ENCODE data around the gene SRPX.

SRPX gene

DNA sequence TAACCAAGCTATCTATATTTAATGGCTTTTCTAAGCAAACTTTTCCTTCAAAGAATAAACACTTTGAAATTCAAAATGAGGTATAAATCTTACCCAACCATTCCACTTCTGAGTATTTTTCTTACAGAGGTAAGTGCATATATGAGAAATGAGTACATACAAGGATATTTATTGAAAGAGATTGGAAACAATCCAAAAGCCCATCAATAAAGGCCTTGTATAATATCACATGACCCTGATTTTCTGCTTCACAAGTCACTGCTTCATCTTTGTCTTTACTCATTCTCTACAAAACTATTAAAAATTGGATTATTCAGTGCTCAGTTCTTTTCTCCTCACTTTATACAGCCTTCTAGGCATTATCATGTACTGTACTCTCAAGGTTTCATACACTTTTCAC is 91.3 kb downstream of the SRPX start:
- DNase-seq: no peak

GRCh38 chrX:38127961-38128360 is 92.7 kb downstream of the SRPX start:
- no peak for DNase-seq

DNA sequence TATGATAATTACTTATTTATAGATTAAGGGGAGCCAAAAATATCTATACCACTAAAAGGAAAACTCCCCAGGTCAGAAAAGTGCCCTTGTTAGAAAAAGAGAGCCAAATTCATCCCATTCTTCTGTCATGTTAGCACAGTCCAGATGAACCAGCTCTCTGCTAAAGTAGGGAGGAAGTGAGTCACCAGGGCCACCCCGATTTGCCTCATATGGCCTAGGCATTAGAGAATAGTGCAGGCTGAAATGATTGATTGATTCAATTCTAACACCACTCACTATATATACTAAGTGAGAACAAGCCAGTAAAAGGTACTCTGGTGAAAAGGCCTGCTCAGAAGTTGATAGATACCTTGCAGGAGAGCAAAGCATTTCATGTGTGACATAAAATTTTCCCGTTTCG is 94.5 kb downstream of the SRPX start:
- DNase-seq: no peak

- DNase-seq: no peak
These were observed 96.7 kb downstream of the SRPX start for GRCh38 chrX:38124000-38124399.

DNA sequence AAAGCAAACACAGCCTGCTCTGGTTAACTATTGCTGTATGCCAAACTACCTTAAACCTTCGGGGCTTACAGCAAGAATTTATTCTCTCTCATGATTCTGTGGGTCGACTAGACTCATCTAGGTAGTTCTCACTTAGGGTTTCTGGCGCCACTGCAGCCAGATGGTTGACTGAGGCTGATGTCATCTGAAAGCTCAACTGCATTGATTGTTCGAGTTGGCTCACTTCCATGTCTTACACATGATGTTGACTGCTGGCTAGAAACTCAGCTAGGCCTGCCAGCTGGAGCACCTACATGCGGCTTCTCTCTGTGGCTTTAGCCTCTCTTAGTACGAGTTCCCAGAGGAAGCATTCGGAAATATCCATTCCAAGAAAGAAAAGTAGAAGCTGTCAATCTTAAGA is 103.2 kb downstream of the SRPX start:
- DNase-seq: no peak

- no peak for DNase-seq
These were observed 104.0 kb downstream of the SRPX start for GRCh38 chrX:38116706-38117105.

- no peak for DNase-seq
These were observed 108.1 kb downstream of the SRPX start for GRCh38 chrX:38112566-38112965.

- no peak for DNase-seq
These were observed 109.5 kb downstream of the SRPX start for GRCh38 chrX:38111196-38111595.

DNA sequence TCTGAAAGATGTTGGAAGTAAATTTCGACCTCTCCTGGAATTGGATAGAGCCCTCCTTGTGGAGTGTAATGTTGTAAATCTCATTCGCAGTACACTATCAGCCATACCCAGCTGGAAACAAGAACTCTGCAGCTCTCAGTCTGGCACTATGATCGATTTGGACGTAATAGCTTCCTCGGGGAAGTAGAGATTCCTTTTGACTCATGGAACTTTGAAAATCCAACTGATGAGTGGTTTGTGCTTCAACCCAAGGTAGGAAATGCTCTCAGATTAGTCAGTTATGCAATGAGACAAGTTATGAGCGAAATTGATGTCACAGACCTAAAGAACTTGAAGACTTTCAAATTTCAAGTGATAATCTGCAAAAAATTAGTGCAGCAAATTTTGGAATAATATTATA is 110.4 kb downstream of the SRPX start:
- no peak for DNase-seq

GRCh38 chrX:38109042-38109898 is 111.4 kb downstream of the SRPX start:
- DNase-seq: no peak

GRCh38 chrX:38108364-38108763 is 112.3 kb downstream of the SRPX start:
- DNase-seq: no peak

GRCh38 chrX:38106991-38107655 is 113.5 kb downstream of the SRPX start:
- no peak for DNase-seq

DNA sequence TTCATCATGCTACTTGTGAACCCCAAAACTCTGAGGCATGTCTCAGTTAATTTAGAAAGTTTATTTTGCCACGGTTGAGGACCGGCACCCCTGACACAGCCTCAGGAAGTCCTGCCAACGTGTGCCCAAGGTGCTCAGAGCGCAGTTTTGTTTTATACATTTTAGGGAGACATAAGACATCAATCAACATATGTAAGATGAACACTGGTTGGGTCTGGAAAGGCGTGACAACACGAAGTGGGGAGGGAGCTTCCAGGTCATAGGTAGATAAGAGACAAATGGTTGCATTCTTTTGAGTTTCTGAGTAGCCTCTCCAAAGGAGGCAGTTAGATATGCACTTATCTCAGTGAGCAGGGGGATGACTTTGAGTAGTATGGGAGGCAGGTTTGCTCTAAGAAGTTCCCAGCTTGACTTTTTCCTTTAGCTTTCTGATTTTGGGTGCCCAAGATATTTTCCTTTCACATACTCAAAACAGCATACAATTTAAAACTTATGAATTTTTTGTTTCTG is 115.4 kb downstream of the SRPX start:
- DNase-seq: no peak

DNA sequence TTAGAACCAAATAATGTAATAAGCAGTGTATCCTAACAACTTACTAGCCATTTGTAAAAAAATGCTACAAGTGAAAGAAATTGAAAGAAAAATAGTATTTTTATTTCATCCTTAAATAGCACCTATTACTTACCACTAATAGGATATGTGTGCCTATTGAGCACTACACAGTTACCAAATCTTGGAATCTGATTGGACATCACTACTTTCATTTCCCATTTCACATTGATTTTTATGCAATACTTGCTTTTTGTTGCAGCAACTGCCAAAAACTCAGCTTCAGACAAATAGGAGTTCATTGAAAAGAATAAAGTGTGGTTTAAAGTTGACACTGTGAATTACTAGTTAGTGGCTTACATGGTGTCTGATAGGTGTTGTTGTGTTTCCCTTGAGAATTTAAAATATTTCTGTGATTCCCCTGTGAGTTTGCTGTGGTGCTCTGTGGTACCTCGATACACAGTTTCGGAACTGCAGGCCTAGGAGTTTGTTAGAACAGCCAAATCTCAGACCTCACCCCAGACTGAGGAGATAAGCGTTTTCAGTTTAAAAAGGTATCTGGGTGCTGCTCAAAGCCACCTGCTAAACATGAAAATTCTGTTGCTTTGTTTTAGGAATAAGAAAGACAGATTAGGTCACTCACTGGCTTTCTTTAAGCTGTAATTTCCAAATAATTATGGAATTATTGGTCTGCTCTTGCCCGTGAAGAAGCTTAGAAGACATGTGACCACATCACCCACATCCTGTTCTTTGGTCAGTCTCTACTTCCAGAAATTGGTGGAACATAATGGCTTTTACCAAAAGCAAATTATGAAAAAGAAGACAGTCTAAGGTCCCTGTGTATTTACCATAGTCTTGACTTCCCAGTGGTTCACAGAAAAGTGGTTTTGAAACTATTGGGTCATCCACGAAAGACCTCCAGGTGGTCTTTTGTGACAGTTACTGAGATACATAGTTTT is 116.5 kb downstream of the SRPX start:
- DNase-seq: peak; percentile 45

DNA sequence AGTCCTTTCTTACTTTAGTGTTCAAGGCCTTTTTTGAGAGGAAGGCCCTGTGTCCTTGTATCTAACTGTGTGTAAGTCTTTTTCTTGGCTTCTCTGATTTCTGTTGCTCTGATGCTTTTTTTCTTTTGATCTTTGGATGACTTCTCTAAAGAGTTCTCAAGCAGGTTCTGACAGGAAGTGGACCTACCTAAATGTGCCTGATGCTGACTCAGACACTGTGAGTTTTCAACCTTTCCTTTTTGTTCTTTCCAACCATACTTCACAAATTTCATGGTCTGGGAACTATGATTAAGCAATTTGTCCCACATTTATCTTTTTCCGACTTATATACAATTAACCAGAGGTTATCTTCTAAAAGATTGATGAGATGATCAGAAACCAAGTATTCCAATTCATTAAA is 117.8 kb downstream of the SRPX start:
- no peak for DNase-seq

GRCh38 chrX:38102240-38102639 is 118.4 kb downstream of the SRPX start:
- no peak for DNase-seq

- DNase-seq: no peak
These were observed 121.0 kb downstream of the SRPX start for GRCh38 chrX:38099688-38100087.

Measured in hematopoietic multipotent progenitor cell treated with erythropoietin and hydrocortisone succinate and interleukin-3 and kit ligand, for 4 days (in vitro differentiated cells).